ENCODE results near the gene EBF3.

The EBF3 gene

DNA sequence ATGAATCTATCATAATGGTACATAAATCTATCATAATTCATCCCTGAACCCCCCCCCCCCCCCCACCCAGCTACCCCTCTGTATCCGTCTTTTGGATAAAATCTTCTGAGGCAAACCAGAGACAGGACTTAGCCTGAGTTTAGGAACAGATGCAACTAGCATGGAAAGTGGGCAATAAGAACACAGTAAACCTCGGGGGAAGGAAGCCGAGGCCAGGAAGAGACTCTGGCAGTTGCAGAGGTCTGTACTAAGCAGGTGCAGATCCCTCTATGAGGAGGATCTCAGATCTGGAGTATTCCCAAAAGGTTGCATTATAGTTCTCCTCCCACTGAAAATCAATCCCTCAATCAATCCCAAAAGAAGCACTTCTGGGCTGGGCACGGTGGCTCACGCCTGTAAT lies 87.2 kb downstream of the EBF3 start:
- no peak for DNase-seq (ENCODE audit: low read depth in 2 of 3, low spot score in 2 of 3)

- no peak for DNase-seq (ENCODE audit: low read depth in 2 of 3, low spot score in 2 of 3)
Measured at GRCh38 chr10:129875993-129876726, 87.9 kb downstream of the EBF3 start.

DNA sequence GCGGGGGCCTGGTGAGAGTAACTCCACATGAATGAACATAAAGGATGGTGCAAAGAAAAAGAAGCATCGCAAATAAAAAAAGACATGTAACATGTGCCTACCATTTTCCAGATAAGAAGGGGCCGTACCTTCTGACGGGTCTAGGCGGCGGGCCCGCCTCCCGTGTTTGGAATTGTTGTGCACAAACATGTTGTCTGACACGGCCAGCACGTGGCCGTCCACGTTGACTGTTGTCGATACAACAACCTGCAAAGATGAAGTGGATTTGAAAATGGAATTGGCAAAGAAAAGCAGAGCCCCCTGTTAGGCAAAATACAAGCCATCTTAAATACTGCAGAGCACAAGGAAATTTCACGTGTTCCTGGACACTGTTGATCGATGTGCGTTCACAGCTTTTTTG lies 90.7 kb downstream of the EBF3 start:
- no peak for DNase-seq (ENCODE audit: low read depth in 2 of 3, low spot score in 2 of 3)

GRCh38 chr10:129871966-129872365 lies 92.1 kb downstream of the EBF3 start:
- no peak for DNase-seq (ENCODE audit: low read depth in 2 of 3, low spot score in 2 of 3)

DNA sequence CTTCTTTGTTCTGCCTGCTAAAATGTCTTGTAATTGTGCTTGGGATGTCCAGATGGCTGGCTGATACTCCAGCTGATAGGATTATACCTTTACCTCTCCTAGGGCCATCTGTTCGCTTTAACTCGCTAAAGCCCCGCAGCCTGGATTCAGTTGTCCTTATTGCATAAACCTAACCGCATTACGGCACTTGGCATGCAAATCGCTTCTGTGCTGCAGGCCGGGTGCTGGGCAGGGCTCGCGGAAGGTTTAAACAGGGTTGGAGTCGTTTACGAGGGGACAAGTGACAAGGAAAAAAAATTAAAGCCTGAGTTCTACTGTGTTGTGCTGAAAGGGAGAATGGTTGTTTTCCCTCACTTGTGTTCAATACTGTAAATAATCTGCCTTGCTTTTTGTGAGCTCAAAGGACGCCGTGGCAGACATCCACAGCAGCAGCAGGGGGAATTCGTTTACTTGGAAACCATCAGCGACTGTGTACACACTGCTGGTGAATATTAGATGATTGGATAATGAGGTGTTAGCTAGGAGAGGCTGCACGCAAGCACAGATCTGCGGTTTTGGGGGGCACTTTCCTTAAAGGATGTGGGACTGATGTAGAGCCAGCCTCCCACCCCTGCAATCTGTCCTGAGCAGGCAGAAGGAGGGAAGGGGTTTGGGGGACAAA lies 93.0 kb downstream of the EBF3 start:
- DNase-seq (ENCODE audit: low read depth in 2 of 3, low spot score in 2 of 3), result no peak

DNA sequence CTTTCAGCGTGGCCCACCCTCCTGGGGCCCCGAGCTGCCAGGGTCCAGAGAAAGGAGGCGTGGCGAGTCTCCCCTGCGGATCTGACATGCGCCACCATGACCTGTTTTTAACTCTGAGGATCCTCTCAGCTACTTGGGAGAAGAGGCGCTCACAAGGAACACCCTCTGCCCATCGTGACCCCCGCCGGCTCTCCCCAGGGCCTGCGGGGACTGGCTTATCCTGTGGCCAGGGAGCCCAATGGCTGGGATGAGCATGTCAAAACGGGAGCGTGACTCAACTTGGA lies 93.7 kb downstream of the EBF3 start:
- DNase-seq (ENCODE audit: low read depth in 2 of 3, low spot score in 2 of 3), result no peak

DNA sequence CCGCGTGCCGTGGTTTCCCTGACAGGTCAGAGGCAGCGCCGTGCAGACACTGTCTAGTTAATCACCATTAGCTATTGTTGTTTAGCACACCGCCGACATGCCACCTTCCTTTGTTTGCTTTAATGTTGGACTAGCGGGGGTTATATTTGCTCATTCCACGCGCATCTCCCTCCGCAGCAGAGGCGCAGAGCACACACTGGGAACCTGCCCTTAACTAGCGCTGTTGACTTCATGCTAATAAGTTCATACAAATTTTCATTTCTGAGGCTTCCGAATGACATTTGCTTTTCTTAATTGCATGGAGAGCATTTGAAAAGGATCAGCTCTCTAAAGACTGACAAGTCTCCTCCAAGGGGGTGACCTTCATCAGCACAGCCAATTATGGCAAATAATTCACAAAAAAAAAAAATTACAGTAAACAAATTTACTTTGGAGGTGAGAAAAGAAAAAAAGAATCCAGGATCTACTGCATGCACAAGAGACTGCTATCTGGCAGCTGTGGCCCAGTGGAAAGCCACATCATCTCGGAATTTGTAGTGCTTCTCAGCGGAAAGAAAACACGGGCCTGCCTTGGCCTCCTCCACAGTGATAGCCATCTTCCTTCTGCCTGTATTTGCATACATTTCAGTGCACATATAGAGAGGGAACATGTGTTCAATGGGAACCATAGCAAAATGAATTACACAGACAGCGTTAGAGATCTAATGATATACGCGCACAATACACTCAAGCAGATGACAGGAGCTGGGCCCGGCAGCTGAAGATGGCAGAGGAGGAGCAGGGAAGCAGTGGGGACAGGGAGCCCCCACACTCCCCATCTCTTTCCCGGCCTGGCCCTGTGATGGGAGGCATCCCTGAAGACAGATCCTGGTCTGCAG lies 94.2 kb downstream of the EBF3 start:
- no peak for DNase-seq (ENCODE audit: low read depth in 2 of 3, low spot score in 2 of 3)

DNA sequence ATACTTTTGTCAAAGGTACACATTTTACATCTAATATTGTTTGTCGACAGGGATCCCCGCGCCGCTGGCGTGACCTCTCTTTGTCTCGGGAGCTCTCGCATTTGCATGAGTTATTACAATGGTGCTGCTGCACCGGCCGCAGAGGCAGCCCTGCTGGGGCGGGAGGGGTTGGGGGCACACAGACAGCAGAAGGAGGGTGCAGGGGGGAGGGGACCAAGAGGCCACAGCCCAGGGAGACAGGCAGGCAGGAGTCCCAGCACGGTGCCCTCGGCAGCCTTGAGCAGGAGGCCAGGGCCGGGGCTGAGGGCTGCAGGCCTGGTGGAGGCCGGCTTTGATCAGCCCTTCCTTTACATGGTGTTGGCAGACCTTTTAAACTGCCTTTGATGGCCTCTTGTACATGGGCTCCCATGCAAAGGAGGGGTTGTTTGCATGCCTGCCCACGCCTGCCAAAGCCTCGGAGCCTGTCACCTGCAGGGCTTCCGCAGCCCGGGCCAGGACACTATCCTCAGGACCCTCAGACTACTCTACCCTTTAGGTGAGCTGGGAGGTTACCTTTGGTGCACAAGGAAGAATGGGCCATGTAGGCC lies 95.5 kb downstream of the EBF3 start:
- DNase-seq (ENCODE audit: low read depth in 2 of 3, low spot score in 2 of 3), result no peak

GRCh38 chr10:129867631-129868179 lies 96.4 kb downstream of the EBF3 start:
- DNase-seq (ENCODE audit: low read depth in 2 of 3, low spot score in 2 of 3), result no peak

- no peak for DNase-seq (ENCODE audit: low read depth in 2 of 3, low spot score in 2 of 3)
Measured at GRCh38 chr10:129866894-129867293, 97.2 kb downstream of the EBF3 start.

GRCh38 chr10:129865960-129866359 lies 98.1 kb downstream of the EBF3 start:
- DNase-seq (ENCODE audit: low read depth in 2 of 3, low spot score in 2 of 3), result no peak

GRCh38 chr10:129865413-129865812 lies 98.7 kb downstream of the EBF3 start:
- DNase-seq (ENCODE audit: low read depth in 2 of 3, low spot score in 2 of 3), result no peak

DNA sequence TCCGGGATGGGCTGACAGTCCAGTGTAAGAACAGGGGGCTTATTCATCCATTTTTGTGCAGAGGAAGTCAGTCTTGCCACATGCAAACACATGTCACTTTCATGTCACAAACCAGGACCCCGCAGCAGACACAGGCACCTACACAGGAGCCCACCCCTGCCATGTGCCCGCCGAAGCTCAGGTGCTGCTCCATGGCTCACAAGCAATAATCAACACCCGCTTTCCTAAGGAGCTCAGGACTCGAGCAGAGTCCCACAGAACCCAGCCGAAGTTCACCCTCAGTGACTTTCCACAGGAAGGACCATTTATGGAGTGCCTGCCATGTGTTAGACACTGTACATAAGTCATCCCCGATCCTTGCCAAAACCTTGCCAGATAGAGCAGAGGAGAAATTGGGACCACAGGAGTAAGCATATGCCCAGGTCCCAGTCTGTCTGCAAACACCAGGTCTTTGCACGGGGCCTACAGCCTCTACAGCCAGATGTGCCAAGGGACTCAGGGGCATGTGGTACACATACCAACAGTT lies 99.4 kb downstream of the EBF3 start:
- no peak for DNase-seq (ENCODE audit: low read depth in 2 of 3, low spot score in 2 of 3)

GRCh38 chr10:129864082-129864481 lies 100.0 kb downstream of the EBF3 start:
- no peak for DNase-seq (ENCODE audit: low read depth in 2 of 3, low spot score in 2 of 3)

DNA sequence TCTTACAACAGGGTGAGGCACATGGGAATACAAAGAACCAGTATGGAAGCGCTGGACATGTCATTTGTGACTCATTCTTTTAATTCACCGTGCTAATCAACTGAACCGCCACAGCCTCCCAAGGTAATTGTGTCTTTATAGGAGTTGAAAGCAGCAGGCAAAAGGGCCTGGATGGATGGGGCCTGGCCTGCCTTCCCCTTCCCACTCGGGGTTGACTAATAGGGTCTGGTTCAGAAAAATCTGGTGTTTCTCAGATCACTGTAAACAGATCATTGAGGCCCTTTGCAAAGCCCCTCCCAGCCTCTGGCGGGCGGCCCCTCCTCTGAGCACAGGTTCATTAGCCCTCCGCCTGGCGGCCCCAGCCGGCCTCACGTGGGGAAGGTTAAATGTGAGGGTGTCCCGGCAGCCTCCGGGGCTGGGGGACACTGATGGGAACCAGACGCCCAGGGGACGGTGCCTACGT lies 100.8 kb downstream of the EBF3 start:
- no peak for DNase-seq (ENCODE audit: low read depth in 2 of 3, low spot score in 2 of 3)

GRCh38 chr10:129861776-129862531 lies 102.1 kb downstream of the EBF3 start:
- no peak for DNase-seq (ENCODE audit: low read depth in 2 of 3, low spot score in 2 of 3)

DNA sequence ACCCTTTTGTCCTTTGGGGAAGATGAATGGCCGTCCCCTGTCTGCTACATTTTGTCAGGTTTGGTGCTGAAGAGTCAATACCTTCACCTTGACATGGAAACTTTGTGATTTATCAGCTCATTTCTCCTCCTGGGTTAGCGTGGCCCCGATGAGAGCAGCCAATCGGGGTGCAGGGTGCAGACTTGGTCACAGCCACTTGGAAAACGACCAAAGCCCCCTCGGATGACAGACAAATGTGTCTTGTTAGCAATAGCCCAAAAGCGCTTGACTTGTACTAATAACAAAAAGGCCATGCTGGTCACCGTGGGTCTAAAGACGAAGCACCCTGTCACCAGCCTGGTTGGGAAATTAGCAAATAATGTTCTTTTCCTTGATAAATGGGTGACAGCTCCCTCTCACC lies 103.7 kb downstream of the EBF3 start:
- DNase-seq (ENCODE audit: low read depth in 2 of 3, low spot score in 2 of 3), result no peak

GRCh38 chr10:129859536-129859935 lies 104.5 kb downstream of the EBF3 start:
- DNase-seq (ENCODE audit: low read depth in 2 of 3, low spot score in 2 of 3), result no peak

- DNase-seq (ENCODE audit: low read depth in 2 of 3, low spot score in 2 of 3), result no peak
Measured at GRCh38 chr10:129857242-129857960, 106.7 kb downstream of the EBF3 start.
